GM12878 (cell line): ENCODE data around the gene FLVCR1. TPM values are rescaled to one million over a fixed set of nuclear protein-coding genes. Genes with fewer than 3 reads are reported as not detected.

Experiments used
- ATAC-seq: fragments of 200-7000 bp; cut with Tn5 transposase; 3 replicates; pipeline ENCODE4 v1.9.1; 2020; ENCODE audit warnings: mild to moderate bottlenecking, moderate library complexity
- BruUV-seq: library from RNA; stranded (reverse); fragments of 400-500 nt; replicated peaks from 2 replicates; lab custom pipeline; 2021; lab: Mats Ljungman, UMichigan
- CTCF ChIA-PET: fragments of 300-600 bp; sonication (Branson Sonifier 250); formaldehyde crosslinking; extraction: SDS; loops from one replicate; lab custom pipeline; 2021; ENCODE audit warnings: inconsistent platforms; lab: Yijun Ruan, JAX
- POLR2A ChIA-PET: fragments of 350-600 bp; formaldehyde crosslinking; extraction: SDS; loops from one replicate; lab custom pipeline; 2021; ENCODE audit warnings: inconsistent platforms; lab: Charles Lee
- RAD21 ChIA-PET: fragments of 300-600 bp; sonication (Branson Sonifier 250); formaldehyde crosslinking; loops from one replicate; lab custom pipeline; 2023; ENCODE audit warnings: antibody characterized with exemption; ENCODE audit not compliant: unreplicated experiment; lab: Charles Lee
- SMC1A ChIA-PET: fragments of 300-600 bp; sonication (Branson Sonifier 250); formaldehyde crosslinking; loops from one replicate; lab custom pipeline; 2023; ENCODE audit not compliant: unreplicated experiment, uncharacterized antibody; lab: Charles Lee
- DNase-seq: peaks from one replicate; pipeline ENCODE4 v3.0.0-alpha.2; 2011; ENCODE audit warnings: low read depth, low spot score
- FAIRE-seq: peaks from 3 replicates; lab custom pipeline; 2011; peaks lifted over from hg19 to GRCh38; lab: Jason Lieb, UNC
- H2AFZ ChIP-seq: 2 replicates; pipeline ENCODE4 v1.6.0; 2011; ENCODE audit warnings: low read depth, low read length, control low read depth; ENCODE audit not compliant: control insufficient read depth
- H3K27ac ChIP-seq: 2 replicates; pipeline ENCODE4 v1.5.1; 2011; ENCODE audit warnings: control low read depth; ENCODE audit not compliant: control insufficient read depth, insufficient read depth
- H3K27me3 ChIP-seq, 2 experiments: replicated peaks in 1 of 2; 2 replicates each; pipeline versions ENCODE4 v1.6.0 to v1.6.1; 2011; ENCODE audit warnings: low read length in 1 of 2; ENCODE audit not compliant: control insufficient read depth in 2 of 2, insufficient read depth in 2 of 2
- H3K36me3 ChIP-seq, 2 experiments: 2 replicates each; pipeline ENCODE4 v1.5.1; 2011; ENCODE audit warnings: low read length in 1 of 2; ENCODE audit not compliant: control insufficient read depth in 2 of 2, insufficient read depth in 2 of 2
- H3K4me1 ChIP-seq: 2 replicates; pipeline ENCODE4 v1.6.1; 2011; ENCODE audit warnings: mild to moderate bottlenecking, low read length, moderate library complexity, mixed read lengths; ENCODE audit not compliant: control insufficient read depth, insufficient read depth
- H3K4me2 ChIP-seq: 2 replicates; pipeline ENCODE4 v1.6.0; 2011; ENCODE audit warnings: control low read depth; ENCODE audit not compliant: control insufficient read depth, insufficient read depth
- H3K4me3 ChIP-seq: fragments of 200-600 bp; sonication (generic); 2 replicates; pipeline ENCODE4 v1.5.1; 2016
- H3K79me2 ChIP-seq: 2 replicates; pipeline ENCODE4 v1.6.0; 2011; ENCODE audit warnings: low read length; ENCODE audit not compliant: control insufficient read depth, insufficient read depth
- H3K9ac ChIP-seq: 2 replicates; pipeline ENCODE4 v1.8.0; 2011; ENCODE audit warnings: low read length, control low read depth, mixed read lengths; ENCODE audit not compliant: control insufficient read depth, insufficient read depth
- H3K9me3 ChIP-seq: replicated peaks from 3 replicates; pipeline ENCODE4 v1.5.1; 2011; ENCODE audit warnings: mild to moderate bottlenecking, low read length; ENCODE audit not compliant: control insufficient read depth, insufficient read depth
- H4K20me1 ChIP-seq: 2 replicates; pipeline ENCODE4 v1.6.0; 2011; ENCODE audit not compliant: control insufficient read depth, insufficient read depth
- ASH2L ChIP-seq: fragments of 300-600, 200-600 bp; sonication (generic); IDR thresholded peaks from 2 replicates; pipeline ENCODE4 v1.6.1; 2017; ENCODE audit warnings: low read depth, mild to moderate bottlenecking, borderline replicate concordance
- BACH1 ChIP-seq: fragments of 450-650 bp; IDR thresholded peaks from 2 replicates; pipeline ENCODE4 v1.6.1; 2017; ENCODE audit warnings: mild to moderate bottlenecking, borderline replicate concordance
- CTCF ChIP-seq, 3 experiments: IDR thresholded peaks in 2 of 3; conservative IDR thresholded peaks in 1 of 3; 2 replicates each; pipeline ENCODE4 v1.5.1; 2011; ENCODE audit warnings: low read depth in 3 of 3, low read length in 3 of 3, mild to moderate bottlenecking in 3 of 3, control low read depth in 2 of 3, moderate library complexity in 2 of 3, inconsistent platforms in 1 of 3, mixed read lengths in 1 of 3; ENCODE audit not compliant: control insufficient read depth in 2 of 3, insufficient read depth in 1 of 3; ENCODE audit errors: extremely low read depth in 1 of 3
- EP300 ChIP-seq, 2 experiments: fragments of 150-350 bp in 1 of 2; IDR thresholded peaks; 2 replicates each; pipeline ENCODE4 v1.6.1; 2011 to 2012; ENCODE audit warnings: low read depth in 2 of 2, low read length in 2 of 2, borderline replicate concordance in 1 of 2, improper control_type of control experiment in 1 of 2, inconsistent platforms in 1 of 2; ENCODE audit not compliant: control insufficient read depth in 1 of 2
- ESRRA ChIP-seq: IDR thresholded peaks from 2 replicates; pipeline ENCODE4 v1.6.1; 2012; ENCODE audit warnings: mild to moderate bottlenecking, low read length, improper control_type of control experiment
- GABPA ChIP-seq: IDR thresholded peaks from 2 replicates; pipeline ENCODE4 v1.6.1; 2014; ENCODE audit warnings: antibody characterized with exemption, low read depth, mild to moderate bottlenecking, inconsistent platforms
- GATAD2B ChIP-seq: fragments of 450-650 bp; conservative IDR thresholded peaks from 2 replicates; pipeline ENCODE4 v1.6.1; 2017; ENCODE audit warnings: low read depth, mild to moderate bottlenecking, moderate library complexity
- LARP7 ChIP-seq: fragments of 450-650 bp; IDR thresholded peaks from 2 replicates; pipeline ENCODE4 v1.6.1; 2017; ENCODE audit warnings: mild to moderate bottlenecking
- NBN ChIP-seq: fragments of 450-650 bp; IDR thresholded peaks from 2 replicates; pipeline ENCODE4 v1.6.1; 2016
- RB1 ChIP-seq: fragments of 450-650 bp; formaldehyde crosslinking; IDR thresholded peaks from 2 replicates; pipeline ENCODE4 v1.6.1; 2017; ENCODE audit warnings: mild to moderate bottlenecking, borderline replicate concordance
- SMAD1 ChIP-seq: fragments of 450-650 bp; IDR thresholded peaks from 2 replicates; pipeline ENCODE4 v1.6.1; 2018; ENCODE audit warnings: mild to moderate bottlenecking, low read depth; ENCODE audit not compliant: partially characterized antibody
- SP1 ChIP-seq: IDR thresholded peaks from one replicate; pipeline ENCODE4 v1.6.1; 2011; ENCODE audit warnings: low read depth, low read length
- ZBED1 ChIP-seq: IDR thresholded peaks from 2 replicates; pipeline ENCODE4 v1.6.1; 2016; ENCODE audit warnings: borderline replicate concordance
- WGBS: methylation state at CpG from one replicate; pipeline ENCODE4 v1.1.6; 2016; ENCODE audit warnings: low lambda C conversion rate; ENCODE audit not compliant: insufficient replicate concordance, insufficient coverage; ENCODE audit errors: missing lambda C conversion rate; 5-methylcytosine and 5-hydroxymethylcytosine counted together
- in situ Hi-C: fragments of 300-500 bp; cut with MboI; formaldehyde crosslinking; loops from 9 replicates; pipeline ENCODE4 v1.14.3; 2018; ENCODE audit warnings: mixed read lengths
- intact Hi-C: fragments of 100-400 bp; cut with micrococcal nuclease; formaldehyde crosslinking; loops from one replicate; pipeline ENCODE4 v1.14.2; 2022; ENCODE audit not compliant: unreplicated experiment
- polyA plus RNA-seq, 11 experiments: library from polyadenylated mRNA; depleted of rRNA in 4 of 11; unstranded in 6 of 11; stranded (reverse) in 5 of 11; fragments of >200 nt; fragmentation: Nextera tagmentation in 4 of 11; fragmentation: Illumina TruSeq in 1 of 11; extraction: Ambion mirVana in 4 of 11; extraction: Trizol in 1 of 11; gene quantifications; 1 replicate in 1 of 11; 2 replicates in 10 of 11; pipeline versions ENCODE4 v1.2.1 to v1.2.3, GENCODE V29; 2011 to 2016; ENCODE audit warnings: inconsistent platforms in 2 of 11, missing spikeins in 2 of 11, low read depth in 1 of 11
- total RNA-seq, 4 experiments: library from RNA; depleted of rRNA in 3 of 4; stranded (reverse); fragments of >200 nt in 3 of 4; fragmentation: Illumina TruSeq in 1 of 4; extraction: Trizol in 1 of 4; gene quantifications; 2 replicates each; pipeline versions ENCODE4 v1.2.1 to v1.2.3, GENCODE V29; 2013 to 2021
- TF ChIP-seq, protein P1 (sequence below): fragments of 450-650 bp; IDR thresholded peaks from 2 replicates; pipeline ENCODE4 v1.6.1; 2016; ENCODE audit warnings: mild to moderate bottlenecking
- TF ChIP-seq, protein P2 (sequence below): fragments of 450-650 bp; IDR thresholded peaks from 2 replicates; pipeline ENCODE4 v1.6.1; 2017; ENCODE audit warnings: antibody characterized with exemption, mild to moderate bottlenecking, moderate library complexity

FLVCR1 gene
- total and polyA plus RNA-seq, 10 of the 15 experiments (the other 5 are each of a cell fraction or from before 2014, with no cell fraction given), result 7.1 to 25.2 (median 17.6) TPM

DNA sequence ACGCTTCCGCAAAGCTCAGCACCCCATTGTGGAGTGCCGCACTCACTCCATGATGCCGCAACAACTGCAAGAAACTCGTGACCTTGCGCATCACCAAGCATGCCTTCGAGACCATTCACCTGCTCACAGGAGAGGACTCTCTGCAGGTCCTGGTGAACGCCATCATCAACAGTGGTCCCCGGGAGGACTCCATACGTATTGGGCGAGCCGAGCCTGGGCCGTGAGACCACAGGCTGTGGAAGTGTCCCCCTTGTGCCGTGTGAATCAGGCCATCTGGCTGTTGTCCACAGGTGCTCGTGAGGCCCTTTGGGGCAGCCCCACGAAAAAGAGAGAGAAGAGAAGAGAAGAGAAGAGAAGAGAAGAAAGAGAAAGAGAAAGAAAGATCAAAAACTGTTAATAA lies 33.9 kb upstream of the FLVCR1 start:
- in situ Hi-C loops, result no loop called here
- Histone ChIP-seq H3K9ac (no peak overlapping the region), H2AFZ (no peak overlapping the region), H3K27me3 (no peaks in the 10 kb centered on the region), H3K27ac (no peak overlapping the region), H3K4me3 (no peak overlapping the region), H3K79me2 (no peaks in the 10 kb centered on the region), H3K36me3 (no peaks in the 10 kb centered on the region), H3K4me1 (peaks cover 16% of the 10 kb centered on the region), H3K4me2 (no peak overlapping the region), H4K20me1 (no peaks in the 10 kb centered on the region), H3K9me3 (peaks cover 18% of the 10 kb centered on the region)
- DNase-seq (no peak), ATAC-seq (no peak), FAIRE-seq (no peak)
- ChIA-PET RAD21 (no interaction called here), SMC1A (no interaction called here), POLR2A (interaction anchor here (1.4 kb wide), 1 partner anchor 10 kb away, joined by 5 read pairs; no protein-coding TSS in a partner anchor), CTCF (interaction anchor here (1.4 kb wide), 1 partner anchor 9 kb away, joined by 4 read pairs; no protein-coding TSS in a partner anchor)
- WGBS, result 86% methylated on average over 16 of the region's 16 CpGs
- no TSS peak for BruUV-seq
- intact Hi-C loops, result no loop called here
- TF ChIP-seq ESRRA (no peak), SMAD1 (no peak), LARP7 (no peak), GABPA (no peak), ASH2L (no peak), RB1 (no peak), GATAD2B (no peak), SP1 (no peak), EP300 (IDR thresholded peaks at IDR 0.05; ENCODE audit: borderline replicate concordance in 1 of 2, control insufficient read depth in 1 of 2, low read depth in 2 of 2, low read length in 2 of 2) (no peak), NBN (no peak), CTCF (IDR thresholded peaks at IDR 0.05 in 2 of 3, conservative IDR thresholded peaks at IDR 0.05 in 1 of 3; ENCODE audit: control insufficient read depth in 2 of 3, extremely low read depth in 1 of 3, insufficient read depth in 1 of 3, low read depth in 3 of 3, low read length in 3 of 3) (no peak), BACH1 (no peak), ZBED1 (no peak)
- TF ChIP-seq, protein P1, sequence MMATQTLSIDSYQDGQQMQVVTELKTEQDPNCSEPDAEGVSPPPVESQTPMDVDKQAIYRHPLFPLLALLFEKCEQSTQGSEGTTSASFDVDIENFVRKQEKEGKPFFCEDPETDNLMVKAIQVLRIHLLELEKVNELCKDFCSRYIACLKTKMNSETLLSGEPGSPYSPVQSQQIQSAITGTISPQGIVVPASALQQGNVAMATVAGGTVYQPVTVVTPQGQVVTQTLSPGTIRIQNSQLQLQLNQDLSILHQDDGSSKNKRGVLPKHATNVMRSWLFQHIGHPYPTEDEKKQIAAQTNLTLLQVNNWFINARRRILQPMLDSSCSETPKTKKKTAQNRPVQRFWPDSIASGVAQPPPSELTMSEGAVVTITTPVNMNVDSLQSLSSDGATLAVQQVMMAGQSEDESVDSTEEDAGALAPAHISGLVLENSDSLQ, result no peak
- TF ChIP-seq, protein P2, sequence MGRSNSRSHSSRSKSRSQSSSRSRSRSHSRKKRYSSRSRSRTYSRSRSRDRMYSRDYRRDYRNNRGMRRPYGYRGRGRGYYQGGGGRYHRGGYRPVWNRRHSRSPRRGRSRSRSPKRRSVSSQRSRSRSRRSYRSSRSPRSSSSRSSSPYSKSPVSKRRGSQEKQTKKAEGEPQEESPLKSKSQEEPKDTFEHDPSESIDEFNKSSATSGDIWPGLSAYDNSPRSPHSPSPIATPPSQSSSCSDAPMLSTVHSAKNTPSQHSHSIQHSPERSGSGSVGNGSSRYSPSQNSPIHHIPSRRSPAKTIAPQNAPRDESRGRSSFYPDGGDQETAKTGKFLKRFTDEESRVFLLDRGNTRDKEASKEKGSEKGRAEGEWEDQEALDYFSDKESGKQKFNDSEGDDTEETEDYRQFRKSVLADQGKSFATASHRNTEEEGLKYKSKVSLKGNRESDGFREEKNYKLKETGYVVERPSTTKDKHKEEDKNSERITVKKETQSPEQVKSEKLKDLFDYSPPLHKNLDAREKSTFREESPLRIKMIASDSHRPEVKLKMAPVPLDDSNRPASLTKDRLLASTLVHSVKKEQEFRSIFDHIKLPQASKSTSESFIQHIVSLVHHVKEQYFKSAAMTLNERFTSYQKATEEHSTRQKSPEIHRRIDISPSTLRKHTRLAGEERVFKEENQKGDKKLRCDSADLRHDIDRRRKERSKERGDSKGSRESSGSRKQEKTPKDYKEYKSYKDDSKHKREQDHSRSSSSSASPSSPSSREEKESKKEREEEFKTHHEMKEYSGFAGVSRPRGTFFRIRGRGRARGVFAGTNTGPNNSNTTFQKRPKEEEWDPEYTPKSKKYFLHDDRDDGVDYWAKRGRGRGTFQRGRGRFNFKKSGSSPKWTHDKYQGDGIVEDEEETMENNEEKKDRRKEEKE, result no peak
- TF ChIP-seq, all 136 proteins: peak for 0
